GM18909 (cell line): ENCODE measurements around the gene IGLON5.

ENCODE experiments used
- ATAC-seq: cut with Tn5 transposase; IDR thresholded peaks from one replicate; pipeline ENCODE4 v1.9.1; 2021; ENCODE audit warnings: mild to moderate bottlenecking; ENCODE audit not compliant: unreplicated experiment, poor library complexity

IGLON5 gene

DNA sequence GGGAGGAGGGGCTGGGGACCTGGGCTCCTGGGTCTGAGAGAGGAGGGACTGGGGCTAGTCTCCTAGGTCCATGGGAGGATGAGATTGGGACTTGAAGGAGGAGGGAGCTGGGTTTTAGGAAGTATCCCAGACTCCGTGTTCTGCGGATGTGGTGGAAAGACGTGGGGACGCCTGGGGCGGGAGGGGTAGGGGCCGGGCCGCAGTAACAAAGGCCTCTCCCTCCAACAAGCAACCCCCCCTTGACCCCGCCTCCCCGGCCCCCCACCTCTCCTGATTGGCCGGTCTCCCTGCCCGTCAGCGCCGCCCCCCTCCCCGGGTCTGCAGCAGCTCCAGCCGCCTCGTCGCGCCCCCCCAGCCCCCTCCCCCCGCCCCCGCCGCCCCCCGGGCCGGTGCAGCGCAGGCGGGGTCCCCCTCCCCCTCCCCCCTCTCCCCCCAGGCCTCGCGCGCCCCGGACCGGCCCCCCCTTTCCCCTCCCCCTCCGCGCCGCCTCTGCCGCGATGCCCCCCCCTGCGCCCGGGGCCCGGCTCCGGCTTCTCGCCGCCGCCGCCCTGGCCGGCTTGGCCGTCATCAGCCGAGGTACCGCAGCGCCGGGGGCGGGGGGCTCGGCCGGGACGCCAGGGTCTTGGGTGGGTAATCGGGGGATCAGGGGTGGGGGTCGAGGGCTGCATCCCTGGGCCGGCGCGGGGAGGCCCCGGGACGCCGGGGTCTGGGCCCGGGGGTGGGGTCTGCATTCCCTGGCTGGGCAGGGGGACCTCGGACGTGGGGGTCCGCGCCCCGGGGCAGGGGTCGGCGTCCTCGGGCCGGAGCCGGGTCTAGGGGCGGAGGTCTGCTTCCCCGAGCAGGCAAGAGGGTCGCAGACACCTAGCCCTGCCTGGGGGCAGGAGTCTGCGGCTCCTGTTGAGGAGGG lies at the start of gene IGLON5:
IGLON5 (plus strand) TSS at position 294 of the 907 bp plus-strand sequence; CDS start at position 498, 204 bp downstream.
- no peak for ATAC-seq

- ATAC-seq: no peak
These were observed 47.6 kb upstream of the IGLON5 start for GRCh38 chr19:51263808-51264207.

DNA sequence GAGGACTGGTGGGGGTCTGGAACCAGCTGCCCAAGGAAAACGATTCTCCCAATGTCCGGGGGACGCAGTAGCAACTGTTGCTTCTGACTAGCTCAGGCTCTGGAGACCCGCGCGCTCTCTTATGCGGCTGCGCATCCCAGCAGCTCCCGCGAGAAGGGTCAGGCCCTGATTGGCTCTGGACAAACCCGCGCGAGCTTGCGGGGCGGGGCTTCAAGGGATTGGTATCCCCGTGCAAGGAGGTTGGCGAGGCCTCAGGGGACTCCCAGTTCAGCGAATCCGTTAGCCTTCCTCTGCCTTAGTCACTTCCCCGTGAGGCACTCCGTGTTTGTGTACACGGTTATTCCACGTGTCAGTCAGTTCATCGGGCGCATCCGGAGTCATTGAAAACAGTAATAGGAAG lies 40.4 kb upstream of the IGLON5 start:
- ATAC-seq: no peak

GRCh38 chr19:51272183-51272810 lies 39.1 kb upstream of the IGLON5 start:
- ATAC-seq: no peak

DNA sequence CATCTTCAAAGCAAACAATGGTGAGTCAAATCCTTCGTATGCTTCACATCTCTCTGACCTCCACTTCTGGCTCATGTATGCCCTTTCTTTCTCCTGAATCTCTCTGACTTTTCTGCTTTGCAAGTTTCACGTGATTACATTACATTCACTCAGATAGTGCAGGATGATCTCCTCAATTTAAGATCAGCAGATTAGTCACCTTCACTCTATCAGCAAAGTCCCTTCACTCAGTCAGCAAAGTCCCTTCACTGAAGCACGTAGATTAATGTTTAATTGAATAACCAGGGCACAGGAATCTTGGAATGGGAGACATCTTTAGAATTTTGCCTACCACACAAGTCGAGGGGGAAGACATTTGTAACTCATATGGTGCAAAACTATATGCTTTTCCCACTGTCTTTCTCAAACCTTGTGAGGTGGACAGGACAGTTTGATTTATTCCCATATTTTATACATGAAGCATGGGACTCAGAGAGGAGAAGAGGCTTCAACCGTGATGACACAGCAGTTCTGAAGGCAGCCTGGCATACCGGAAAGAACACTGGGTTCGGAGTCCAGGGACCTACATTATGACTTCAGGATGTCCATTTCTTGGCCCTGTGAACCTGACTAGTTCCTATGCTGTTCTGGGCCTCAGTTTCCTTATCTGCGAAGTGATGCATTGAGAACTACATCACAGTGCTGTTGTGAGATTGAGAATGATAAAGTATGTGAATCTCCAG lies 37.2 kb upstream of the IGLON5 start:
- no peak for ATAC-seq

DNA sequence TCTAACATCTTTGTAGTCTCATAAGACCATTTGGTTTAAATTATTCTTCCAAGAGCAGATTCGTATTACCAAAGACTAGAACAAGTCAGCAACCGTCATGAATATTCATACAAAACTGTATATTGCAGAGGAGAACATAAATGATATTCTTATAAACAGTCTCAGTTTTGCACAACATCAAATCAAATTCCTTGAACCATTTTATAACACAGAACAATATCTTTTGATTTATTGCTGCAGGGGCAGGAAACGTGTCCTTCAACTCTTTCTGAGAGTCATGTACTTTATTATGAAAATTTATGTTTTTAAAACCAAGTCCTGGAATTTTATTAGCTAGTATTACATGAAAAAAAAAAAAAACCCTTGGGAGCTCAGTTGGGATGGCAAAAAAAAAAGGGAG lies 34.3 kb upstream of the IGLON5 start:
- no peak for ATAC-seq

DNA sequence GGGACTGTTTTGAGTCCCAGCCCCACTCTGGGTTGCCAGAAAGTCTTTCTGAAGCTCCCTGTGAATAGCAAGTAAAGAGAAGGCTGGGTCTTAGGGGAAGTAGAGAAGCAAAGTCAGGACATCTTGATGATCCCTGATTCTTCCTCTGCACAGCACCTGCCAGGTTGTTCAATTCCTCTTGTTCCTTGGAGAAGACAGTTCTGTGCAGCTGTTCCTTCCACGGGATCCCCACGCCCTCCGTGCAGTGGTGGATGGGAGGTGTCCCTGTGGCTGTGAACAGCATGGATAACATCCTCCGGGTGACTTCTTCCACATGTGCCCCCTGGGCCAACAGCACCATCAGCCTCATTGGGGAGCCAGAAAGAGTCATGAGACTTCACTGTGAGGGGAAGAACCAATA lies 29.1 kb upstream of the IGLON5 start:
- no peak for ATAC-seq

GRCh38 chr19:51285682-51286081 lies 25.8 kb upstream of the IGLON5 start:
- ATAC-seq: no peak

GRCh38 chr19:51289635-51290034 lies 21.8 kb upstream of the IGLON5 start:
- no peak for ATAC-seq

GRCh38 chr19:51292971-51293370 lies 18.5 kb upstream of the IGLON5 start:
- no peak for ATAC-seq

DNA sequence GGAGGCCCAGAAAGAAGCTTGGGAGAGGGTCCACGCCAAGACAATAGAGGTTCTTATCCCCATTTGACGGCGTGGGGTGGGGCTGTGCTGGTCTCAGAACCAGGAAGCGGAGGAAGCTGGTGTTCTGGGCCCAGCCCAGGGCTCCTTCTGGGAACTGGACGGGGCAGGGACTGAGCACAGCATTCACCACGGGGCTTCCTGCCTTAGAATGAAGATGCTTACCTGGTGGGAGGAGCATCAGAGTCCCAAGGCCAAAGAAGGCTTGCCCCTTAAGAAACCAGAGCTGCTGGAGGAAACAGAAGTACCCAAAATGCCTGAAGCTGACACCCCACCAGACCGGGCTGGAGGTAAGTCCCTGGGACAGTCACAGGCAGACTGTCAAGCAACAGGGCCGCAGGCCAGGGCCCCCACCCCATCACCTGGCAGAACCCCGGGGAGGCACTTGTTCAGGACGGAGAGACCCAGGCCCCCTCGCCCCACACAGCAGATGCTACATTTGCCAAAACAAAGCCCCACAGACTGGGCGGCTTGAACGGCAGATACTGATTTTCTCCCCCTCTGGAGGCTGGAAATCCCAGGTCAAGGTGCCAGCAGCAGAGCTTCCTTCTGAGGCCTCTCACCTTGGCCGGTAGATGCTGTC lies 17.8 kb upstream of the IGLON5 start:
- no peak for ATAC-seq

DNA sequence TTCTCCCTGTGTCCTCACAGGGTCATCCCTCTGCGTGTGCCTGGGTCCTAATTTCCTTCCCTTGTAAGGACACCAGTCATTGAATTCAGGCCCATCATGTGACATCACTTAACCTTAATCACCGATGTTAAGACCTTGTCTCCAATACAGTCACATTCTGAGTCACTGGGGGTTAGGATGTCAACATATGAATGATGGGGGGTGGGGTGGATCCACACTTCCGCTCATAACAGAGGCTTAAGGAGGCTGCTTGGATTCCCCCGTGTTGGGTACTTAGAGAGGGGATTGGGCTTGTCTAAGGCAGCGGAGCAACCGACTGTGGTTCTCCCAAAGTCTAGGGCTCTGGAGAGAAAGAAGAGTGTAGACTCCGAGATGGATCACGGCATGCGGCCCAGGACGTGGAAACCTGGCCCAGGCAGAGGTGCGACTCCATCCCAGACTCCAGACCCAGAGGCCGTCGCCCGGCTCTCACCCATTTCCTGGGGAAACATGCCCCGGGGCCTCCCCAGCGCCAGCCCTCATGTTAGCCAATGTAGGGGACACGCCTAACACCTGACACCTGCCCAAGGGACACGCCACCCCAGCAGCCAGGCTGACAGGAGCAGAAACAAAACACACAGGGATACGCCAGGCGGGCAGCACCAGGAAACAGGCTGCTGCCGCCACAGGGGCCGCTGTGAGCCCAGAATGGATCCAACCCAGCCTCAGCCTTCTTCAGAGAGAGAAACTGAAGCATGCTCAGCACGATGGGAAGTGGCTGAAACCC lies 17.1 kb upstream of the IGLON5 start:
- no peak for ATAC-seq

DNA sequence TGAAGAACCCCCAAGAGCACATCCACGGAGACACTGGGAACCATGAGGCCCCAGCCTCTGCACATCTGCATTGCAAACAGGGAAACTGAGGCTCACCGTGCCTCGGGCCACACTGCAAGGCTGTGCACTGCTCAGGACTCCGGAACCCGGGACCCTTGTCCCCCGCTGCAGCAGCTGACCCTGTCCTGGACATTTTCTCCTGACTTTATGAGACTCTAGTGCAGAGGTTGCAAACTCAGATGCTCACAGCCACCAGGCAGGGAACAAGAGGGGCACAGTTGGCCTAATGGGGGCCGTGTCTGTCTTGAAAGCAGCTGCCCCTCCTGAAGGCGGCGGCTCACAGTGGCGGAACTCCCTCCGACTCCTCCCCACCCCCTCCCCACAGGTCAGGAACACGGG lies 16.5 kb upstream of the IGLON5 start:
- no peak for ATAC-seq

DNA sequence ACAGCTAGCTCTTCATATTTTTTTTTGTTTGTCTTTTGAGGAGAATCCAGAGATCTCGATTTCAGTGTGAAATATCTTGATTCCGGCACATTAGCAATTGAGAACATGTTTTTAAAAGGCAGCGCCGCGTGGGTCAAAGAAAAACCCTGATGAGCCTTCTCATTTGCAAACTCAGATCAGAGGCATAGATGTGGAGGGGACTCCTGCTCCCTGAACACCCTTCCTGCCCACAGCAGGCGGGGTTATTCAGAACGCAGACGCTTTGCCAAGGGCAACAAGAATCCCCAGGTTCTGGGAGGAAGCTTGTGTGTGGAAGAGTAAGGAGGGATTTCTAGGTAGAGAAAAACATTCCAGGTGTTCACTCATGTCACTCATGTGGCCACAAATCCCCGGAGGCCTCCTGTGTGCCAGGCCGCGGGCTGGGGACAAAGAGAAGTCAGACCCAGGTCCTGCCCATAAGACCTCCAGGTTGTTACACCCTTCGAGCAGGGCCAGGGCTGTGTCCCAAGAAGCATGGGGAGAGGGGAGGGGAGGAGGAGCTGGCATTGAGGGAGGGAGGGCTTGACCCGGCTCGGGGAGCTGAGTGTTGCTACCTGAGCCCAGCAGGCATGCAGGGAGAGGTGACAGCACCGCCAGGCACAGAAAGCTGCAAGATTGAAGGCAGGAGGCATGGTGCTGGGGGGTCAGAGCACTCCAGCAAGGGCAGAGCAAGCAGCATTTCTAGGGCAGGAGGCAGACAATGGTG lies 15.9 kb upstream of the IGLON5 start:
- ATAC-seq: no peak

GRCh38 chr19:51296336-51297093 lies 14.9 kb upstream of the IGLON5 start:
- no peak for ATAC-seq

DNA sequence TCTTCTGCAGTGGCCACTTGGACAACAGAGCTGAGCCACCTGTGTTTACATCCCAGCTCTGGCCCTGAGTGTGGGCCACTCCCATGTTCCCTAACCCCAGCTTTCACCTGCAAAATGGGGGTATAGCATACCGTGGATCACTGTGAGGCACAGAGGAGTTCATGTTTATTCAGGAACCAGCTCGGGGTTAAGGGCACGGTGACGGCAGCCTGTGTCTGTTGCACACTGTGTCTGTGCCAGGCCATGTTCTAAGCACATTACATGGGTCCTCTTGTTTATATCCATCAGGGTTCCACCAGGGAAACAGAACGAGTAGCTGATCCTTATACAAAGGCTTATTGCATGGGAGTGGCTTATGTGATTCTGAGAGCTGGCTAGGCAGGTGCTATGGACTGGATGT lies 14.0 kb upstream of the IGLON5 start:
- ATAC-seq: no peak

- ATAC-seq: no peak
These were observed 10.2 kb upstream of the IGLON5 start for GRCh38 chr19:51301266-51301665.

DNA sequence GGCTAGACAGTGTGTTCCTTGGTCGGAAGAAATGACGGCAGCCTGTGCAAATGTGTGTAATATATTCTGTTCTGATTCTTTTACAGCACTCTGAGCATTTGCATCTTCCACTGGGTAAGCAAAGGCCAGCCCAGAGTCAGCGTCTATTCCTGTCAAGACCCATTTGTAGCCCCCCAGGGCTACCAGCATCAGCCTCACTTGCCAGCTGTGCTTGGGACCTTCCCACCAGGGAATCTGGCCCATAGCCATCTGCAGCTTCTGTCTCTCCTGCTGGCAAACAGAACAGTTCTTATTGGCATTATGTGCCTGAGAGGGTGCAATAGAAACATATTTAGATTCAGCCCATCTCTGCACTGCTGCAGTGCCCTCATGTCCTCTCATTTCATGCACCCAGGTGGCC lies 6.0 kb upstream of the IGLON5 start:
- no peak for ATAC-seq

DNA sequence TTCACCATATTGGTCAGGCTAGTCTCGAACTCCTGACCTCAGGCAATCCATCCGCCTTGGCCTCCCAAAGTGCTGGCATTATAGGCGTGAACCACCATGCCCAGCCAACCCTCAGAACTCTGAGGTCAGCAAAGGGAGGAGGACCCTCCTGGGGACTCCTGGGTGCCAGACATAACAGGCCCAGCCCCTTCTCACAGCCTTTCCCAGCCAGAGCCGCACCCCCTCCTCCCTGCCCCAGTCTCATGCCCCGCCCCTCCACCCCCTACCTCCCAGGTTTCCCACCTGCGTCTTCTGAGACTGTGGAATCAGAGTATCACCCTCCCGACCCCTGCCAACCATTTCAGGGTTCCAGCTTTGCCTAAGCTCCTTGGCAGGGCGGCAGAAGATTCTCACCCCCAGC lies 5.2 kb downstream of the IGLON5 start:
- ATAC-seq: no peak
